Activated T-helper 2 cell treated with anti-CD3 and anti-CD28 coated beads, Interferon-gamma antibody, Interleukin-2, Interleukin-4, amounts not matched to agents 10 μg/mL and 5 μg/mL and 100 μg/mL, durations not matched to agents 14 hours and 24 hours and 36 hours (primary cell): Measurements from ENCODE around the gene ATAD3A. TPM values are rescaled to one million over a fixed set of nuclear protein-coding genes. Genes with fewer than 3 reads are reported as not detected.
"Not testable (repeated sequence)": the region's sequence is repeated elsewhere in the genome, so short reads cannot be mapped to it uniquely, and the experiment has no call there.

ENCODE experiments used
- DNase-seq: peaks from one replicate; pipeline ENCODE4 v3.0.0; 2021; ENCODE audit warnings: low spot score
- H3K27ac Mint-ChIP-seq: one replicate; pipeline ENCODE4 v1.8.0; 2021; ENCODE audit warnings: mixed read lengths
- H3K27me3 Mint-ChIP-seq: one replicate; pipeline ENCODE4 v1.8.0; 2021; ENCODE audit warnings: low read depth, mixed read lengths
- H3K36me3 Mint-ChIP-seq: one replicate; pipeline ENCODE4 v1.8.0; 2021; ENCODE audit warnings: low read depth, mixed read lengths
- H3K4me1 Mint-ChIP-seq: one replicate; pipeline ENCODE4 v1.8.0; 2021; ENCODE audit warnings: low read depth, mixed read lengths
- H3K4me3 Mint-ChIP-seq: one replicate; pipeline ENCODE4 v1.8.0; 2021; ENCODE audit warnings: low read depth, mild to moderate bottlenecking, moderate library complexity, mixed read lengths
- H3K9me3 Mint-ChIP-seq: one replicate; pipeline ENCODE4 v1.8.0; 2021; ENCODE audit warnings: mixed read lengths
- intact Hi-C: fragments of 100-400 bp; cut with micrococcal nuclease; formaldehyde crosslinking; loops from one replicate; pipeline ENCODE4 v1.15.1; 2023
- total RNA-seq: library from RNA; stranded (reverse); gene quantifications from 2 replicates; pipeline ENCODE4 v1.2.3, GENCODE V29; 2022

Gene ATAD3A
- total RNA-seq, 1 donor from 2014 or later = 78.5 TPM

DNA sequence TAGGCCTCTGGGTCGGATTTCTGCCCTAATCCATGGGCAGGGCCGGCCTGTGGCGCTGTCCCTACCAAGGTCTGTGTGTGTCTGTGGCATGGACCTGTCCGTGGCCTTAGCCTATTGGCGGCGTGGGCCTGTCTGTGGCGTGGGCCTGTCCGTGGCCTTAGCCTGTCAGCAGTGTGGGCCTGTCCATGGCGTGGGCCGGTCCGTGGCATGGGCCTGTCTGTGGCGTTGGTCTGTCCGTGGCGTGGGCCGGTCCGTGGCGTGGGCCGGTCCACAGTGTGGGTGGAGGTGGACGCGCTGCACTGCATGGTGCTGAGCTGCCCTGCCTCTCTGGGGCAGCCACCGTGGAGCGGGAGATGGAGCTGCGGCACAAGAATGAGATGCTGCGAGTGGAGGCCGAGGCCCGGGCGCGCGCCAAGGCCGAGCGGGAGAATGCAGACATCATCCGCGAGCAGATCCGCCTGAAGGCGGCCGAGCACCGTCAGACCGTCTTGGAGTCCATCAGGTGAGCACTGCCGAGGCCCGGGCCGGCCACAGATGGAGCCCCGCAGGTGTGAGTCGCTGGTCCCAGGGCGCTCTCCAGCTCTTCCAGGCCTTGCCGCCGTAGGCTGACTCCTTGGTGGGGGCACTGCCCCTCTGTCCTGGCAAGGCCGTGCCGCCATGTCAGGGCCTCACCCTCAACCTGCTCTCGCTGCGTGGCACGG, 8.0 kb downstream of the ATAD3A start:
- H3K4me3 Mint-ChIP-seq, H3K27ac Mint-ChIP-seq, H3K27me3 Mint-ChIP-seq, H3K4me1 Mint-ChIP-seq, H3K9me3 Mint-ChIP-seq, DNase-seq, intact Hi-C loops: not testable (repeated sequence)
- peaks cover 21% of the 10 kb centered on the region for H3K36me3 Mint-ChIP-seq

DNA sequence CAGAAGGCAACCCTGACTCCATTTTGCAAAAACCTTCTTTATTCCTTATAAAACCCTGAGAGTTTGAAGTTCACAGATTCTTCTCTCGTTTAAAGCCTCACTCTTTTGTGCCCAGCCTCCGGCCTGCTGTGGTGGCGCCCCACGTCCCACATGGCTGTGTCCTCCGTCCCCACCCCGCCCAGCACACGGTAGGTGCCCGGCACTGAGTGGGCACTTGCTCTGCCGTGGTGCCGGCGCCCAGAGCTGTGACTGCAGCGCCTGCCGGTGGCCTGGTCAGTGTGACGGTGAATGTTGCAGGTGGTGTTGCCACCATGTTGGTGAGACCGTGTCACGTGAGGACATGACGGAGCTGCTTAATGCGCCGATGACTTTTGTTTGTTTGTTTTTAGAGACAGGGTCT, 9.4 kb downstream of the ATAD3A start:
- intact Hi-C loops = no loop called here
- Mint-ChIP-seq H3K36me3 (peaks cover 24% of the 10 kb centered on the region), H3K27ac (no peak overlapping the region), H3K4me3 (no peak overlapping the region), H3K4me1 (no peaks in the 10 kb centered on the region), H3K9me3 (no peaks in the 10 kb centered on the region), H3K27me3 (no peaks in the 10 kb centered on the region)
- no peak for DNase-seq

DNA sequence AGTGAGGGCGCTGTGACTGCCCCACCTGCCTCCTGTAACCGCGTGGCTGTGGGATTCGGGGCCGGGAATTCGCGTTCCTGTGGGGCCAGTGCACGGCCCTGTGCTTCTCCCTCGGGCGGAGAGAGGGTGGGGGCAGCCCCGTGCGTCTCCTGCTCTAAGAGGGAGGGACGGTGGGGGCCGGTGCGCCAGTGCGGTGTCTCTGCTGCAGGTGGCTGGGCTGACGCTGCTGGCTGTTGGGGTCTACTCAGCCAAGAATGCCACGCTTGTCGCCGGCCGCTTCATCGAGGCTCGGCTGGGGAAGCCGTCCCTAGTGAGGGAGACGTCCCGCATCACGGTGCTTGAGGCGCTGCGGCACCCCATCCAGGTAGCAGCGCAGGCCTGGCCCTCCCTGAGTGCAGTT, 10.6 kb downstream of the ATAD3A start:
- intact Hi-C loops, DNase-seq: not testable (repeated sequence)
- peaks cover 30% of the 10 kb centered on the region for H3K36me3 Mint-ChIP-seq

DNA sequence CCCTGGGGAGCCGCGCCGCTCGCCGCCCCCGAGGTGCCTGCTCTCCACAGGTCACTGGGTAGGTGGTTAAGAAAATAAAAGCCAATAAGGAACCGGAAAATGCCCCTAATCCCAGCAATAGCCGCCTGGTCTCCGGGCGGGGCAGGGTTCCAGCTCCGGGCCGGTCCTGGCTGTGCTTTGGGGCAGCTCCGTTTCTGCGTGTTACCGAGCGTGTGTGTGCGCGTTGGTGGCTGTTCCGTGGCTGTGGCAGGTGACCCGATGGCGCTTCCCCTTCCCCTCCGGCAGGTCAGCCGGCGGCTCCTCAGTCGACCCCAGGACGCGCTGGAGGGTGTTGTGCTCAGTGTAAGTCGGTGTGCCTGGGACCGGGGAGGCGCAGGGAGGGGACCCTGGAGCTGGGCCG, 11.3 kb downstream of the ATAD3A start:
- peaks cover 28% of the 10 kb centered on the region for H3K36me3 Mint-ChIP-seq
- DNase-seq, H3K4me1 Mint-ChIP-seq, H3K27ac Mint-ChIP-seq, H3K4me3 Mint-ChIP-seq, H3K27me3 Mint-ChIP-seq, H3K9me3 Mint-ChIP-seq, intact Hi-C loops: not testable (repeated sequence)

More for the DNA sequence above, 10.6 kb downstream of the ATAD3A start:
- H3K4me1 Mint-ChIP-seq, H3K27me3 Mint-ChIP-seq, H3K9me3 Mint-ChIP-seq, H3K27ac Mint-ChIP-seq, H3K4me3 Mint-ChIP-seq: not testable (repeated sequence)

DNA sequence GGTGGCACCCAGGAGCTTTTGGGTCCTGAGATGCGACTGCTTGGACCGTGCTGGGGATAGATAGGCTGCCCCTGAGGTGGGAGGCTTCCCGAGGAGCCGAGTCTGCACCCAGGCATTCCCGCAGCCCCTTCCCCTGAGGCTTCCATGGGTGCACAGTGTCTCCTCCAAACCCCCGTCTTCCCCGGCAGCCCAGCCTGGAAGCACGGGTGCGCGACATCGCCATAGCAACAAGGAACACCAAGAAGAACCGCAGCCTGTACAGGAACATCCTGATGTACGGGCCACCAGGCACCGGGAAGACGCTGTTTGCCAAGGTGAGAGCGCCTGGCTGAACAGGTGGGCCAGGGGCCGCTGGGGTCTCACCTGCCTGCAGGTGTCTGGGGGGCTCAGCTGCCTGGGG, 11.7 kb downstream of the ATAD3A start:
- H3K27ac Mint-ChIP-seq, H3K27me3 Mint-ChIP-seq, DNase-seq, H3K4me3 Mint-ChIP-seq, H3K4me1 Mint-ChIP-seq, intact Hi-C loops, H3K9me3 Mint-ChIP-seq: not testable (repeated sequence)
- H3K36me3 Mint-ChIP-seq = peaks cover 26% of the 10 kb centered on the region

DNA sequence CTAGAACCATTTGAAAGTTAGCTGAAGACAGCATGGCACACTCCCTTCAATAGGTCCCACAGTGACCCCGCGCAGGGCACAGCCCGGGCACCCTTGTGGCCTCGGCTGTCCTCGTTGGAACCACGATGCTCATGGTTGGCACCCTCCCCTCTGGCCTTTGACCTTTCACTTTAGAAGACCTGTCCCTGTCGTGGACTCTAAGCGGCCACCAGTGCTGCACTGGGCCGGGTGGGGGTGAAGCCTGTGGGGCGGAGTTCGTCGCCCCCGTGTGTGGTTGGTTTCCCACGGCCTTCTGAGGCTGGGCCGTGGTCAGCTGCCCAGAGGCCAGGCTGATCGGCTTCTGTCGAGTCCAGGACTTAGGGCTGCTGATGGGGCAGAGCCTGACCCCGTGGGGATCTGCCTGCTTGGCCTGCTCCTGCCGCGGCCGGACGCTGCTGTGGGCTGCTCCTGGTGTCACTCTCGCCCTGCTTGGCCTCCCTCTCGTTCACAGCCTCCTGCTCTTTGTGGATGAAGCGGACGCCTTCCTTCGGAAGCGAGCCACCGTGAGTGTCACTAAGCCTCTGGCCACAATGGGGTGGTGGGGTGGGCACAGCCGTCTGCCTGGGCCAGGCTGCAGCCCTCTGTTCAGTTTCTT, 12.9 kb downstream of the ATAD3A start:
- H3K27ac Mint-ChIP-seq, H3K4me1 Mint-ChIP-seq, intact Hi-C loops, DNase-seq, H3K4me3 Mint-ChIP-seq, H3K27me3 Mint-ChIP-seq, H3K9me3 Mint-ChIP-seq: not testable (repeated sequence)
- H3K36me3 Mint-ChIP-seq = peaks cover 34% of the 10 kb centered on the region

DNA sequence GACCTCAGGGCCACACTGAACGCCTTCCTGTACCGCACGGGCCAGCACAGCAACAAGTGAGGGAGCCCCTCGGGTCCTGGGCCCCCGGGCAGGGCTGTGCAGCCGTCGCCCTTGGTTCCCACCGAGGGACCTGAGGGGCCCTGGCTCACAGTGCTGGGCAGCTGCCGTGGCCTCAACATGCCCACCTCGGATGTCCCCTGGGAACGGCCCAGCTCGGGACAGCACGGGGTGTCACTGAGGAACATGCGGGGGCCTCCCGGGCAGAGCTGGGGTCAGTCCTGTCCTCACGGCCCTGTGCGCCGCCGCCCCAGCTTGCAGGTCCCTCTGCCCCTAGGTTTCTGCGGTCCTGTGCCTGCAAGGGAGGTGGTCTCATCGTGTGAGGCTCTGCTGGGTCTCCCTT, 14.5 kb downstream of the ATAD3A start:
- H3K27ac Mint-ChIP-seq, DNase-seq, H3K4me3 Mint-ChIP-seq, intact Hi-C loops, H3K9me3 Mint-ChIP-seq, H3K27me3 Mint-ChIP-seq, H3K4me1 Mint-ChIP-seq: not testable (repeated sequence)
- peaks cover 47% of the 10 kb centered on the region for H3K36me3 Mint-ChIP-seq

DNA sequence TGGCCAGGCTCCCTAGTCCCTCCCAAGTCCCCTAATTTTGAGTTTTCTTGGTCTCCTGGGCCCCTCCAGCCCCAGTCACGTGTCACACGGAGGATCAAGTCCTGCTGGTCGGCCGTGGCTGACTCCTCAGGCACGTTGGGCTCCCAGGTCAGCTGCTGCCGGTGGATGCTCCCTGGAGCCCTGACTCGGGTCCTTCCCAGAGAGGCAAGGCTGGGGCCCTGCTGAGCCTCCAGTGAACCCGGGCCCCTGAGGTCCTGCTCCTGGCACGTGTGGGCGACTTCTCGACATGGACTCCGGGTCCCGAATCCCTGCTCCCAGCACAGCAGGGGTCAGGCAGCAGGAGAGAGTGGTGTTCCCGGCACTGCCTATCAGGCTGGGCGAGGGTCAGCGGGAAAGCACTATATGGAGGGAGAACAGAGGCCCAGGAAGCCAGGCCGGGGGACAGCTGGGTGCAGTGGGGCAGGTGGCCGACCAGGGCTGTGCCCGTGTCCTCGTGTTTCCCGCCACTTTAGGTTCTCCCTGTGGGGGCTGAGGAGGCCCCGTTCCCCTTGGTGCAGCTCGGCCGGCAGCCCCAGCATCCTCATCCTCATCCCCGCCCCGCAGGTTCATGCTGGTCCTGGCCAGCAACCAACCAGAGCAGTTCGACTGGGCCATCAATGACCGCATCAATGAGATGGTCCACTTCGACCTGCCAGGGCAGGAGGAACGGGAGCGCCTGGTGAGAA, 15.3 kb downstream of the ATAD3A start:
- no peak for DNase-seq
- Mint-ChIP-seq H3K4me1 (no peaks in the 10 kb centered on the region), H3K36me3 (peaks cover 52% of the 10 kb centered on the region), H3K27ac (no peak overlapping the region), H3K4me3 (no peak overlapping the region), H3K9me3 (peaks cover 6% of the 10 kb centered on the region), H3K27me3 (no peaks in the 10 kb centered on the region)
- intact Hi-C loops = no loop called here

DNA sequence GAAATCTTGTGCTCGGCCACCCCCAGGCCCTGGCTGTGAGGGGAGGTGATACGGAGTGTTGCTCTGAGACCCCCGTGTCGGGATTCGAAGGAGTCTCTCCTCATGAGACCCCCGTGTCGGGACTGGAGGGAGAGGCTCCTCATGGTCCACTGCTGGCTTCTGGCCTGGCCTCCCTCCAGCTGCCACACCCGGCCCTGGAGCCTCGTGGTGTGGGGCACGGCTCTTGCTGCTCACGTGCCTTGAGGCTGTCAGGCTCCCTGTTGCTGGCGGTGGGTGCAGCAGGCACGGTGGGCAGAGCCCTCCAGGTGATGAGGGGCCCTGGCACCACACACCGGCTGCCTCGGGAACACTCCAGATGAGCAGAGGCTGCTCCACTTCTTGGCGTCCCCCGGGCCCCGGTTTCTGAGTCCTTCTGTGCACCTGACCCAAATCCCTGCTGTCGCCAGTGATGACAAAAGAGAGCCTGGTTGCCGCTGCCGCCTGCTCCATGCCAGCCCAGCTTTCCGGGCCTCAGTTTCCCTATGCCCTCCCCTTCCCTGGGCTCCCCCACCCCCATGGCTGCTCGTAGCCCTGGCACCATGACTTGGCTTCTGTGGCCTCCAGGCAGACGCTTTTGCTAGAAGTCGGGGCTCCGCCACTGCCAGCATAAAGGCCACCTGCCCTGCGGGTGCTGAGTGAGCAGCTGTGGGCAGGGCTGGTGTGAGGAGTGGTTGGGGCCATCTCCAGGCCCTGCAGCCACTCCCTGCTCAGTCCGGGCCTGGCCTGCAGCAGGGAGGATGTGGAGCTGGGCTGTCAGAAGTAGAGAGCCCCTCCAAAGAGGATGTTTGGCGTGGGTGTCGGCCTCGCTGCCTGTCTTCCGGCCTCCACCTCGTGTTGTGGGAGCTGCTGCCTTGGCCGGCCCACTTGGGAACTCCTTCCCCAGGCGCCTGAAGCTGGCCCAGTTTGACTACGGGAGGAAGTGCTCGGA, 16.6 kb downstream of the ATAD3A start:
- H3K4me1 Mint-ChIP-seq = no peaks in the 10 kb centered on the region
- peaks cover 55% of the 10 kb centered on the region for H3K36me3 Mint-ChIP-seq
- no peak overlapping the region for H3K4me3 Mint-ChIP-seq
- intact Hi-C loops = no loop called here
- H3K9me3 Mint-ChIP-seq = peaks cover 6% of the 10 kb centered on the region
- no peak overlapping the region for H3K27ac Mint-ChIP-seq
- H3K27me3 Mint-ChIP-seq = no peaks in the 10 kb centered on the region
- no peak for DNase-seq

DNA sequence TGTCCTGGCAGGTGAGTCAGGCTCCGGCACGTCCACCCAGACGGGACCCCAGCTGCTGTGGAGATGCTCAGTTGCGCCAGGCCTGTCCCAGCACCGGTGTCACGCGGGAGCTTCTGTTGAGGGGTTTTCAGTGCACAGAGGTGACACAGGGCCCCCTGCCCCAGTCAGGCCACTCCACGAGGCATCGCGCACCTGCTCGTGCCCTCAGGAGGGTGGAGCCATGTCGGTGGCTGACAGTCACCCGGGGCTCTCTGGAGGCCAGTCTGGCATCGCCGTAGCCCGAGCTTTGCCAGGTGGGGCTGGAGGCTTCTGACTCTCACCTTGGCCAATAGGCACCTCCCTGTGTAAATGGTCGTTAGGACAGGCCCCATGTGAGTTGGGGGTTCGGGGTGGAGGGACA, 17.4 kb downstream of the ATAD3A start:
- intact Hi-C loops = no loop called here
- Mint-ChIP-seq H3K9me3 (peaks cover 6% of the 10 kb centered on the region), H3K27ac (no peak overlapping the region), H3K4me1 (no peaks in the 10 kb centered on the region), H3K27me3 (no peaks in the 10 kb centered on the region), H3K36me3 (peaks cover 55% of the 10 kb centered on the region), H3K4me3 (no peak overlapping the region)
- DNase-seq = no peak

DNA sequence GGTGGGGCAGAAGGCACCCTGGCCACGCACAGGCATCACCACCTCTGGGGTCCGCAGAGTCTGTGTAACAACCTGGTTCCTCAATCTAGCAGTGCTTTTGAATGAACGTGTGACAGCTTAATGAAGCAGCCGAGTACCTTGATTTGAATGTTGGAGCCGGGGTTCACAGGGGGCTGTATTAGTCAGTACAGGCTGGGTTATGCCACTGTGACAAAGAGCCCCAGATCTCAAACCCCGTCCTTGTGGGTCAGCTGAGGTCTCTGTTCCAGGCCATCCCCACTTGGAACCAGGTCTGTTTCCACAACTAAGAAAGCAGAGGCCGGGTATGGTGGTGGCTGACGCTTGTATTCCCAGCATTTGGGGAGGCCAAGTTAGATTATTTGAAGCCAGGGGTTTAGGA, 18.0 kb downstream of the ATAD3A start:
- H3K4me3 Mint-ChIP-seq = no peak overlapping the region
- intact Hi-C loops = no loop called here
- H3K4me1 Mint-ChIP-seq = no peaks in the 10 kb centered on the region
- DNase-seq = no peak
- peaks cover 53% of the 10 kb centered on the region for H3K36me3 Mint-ChIP-seq
- no peak overlapping the region for H3K27ac Mint-ChIP-seq
- no peaks in the 10 kb centered on the region for H3K27me3 Mint-ChIP-seq
- H3K9me3 Mint-ChIP-seq = peaks cover 6% of the 10 kb centered on the region

DNA sequence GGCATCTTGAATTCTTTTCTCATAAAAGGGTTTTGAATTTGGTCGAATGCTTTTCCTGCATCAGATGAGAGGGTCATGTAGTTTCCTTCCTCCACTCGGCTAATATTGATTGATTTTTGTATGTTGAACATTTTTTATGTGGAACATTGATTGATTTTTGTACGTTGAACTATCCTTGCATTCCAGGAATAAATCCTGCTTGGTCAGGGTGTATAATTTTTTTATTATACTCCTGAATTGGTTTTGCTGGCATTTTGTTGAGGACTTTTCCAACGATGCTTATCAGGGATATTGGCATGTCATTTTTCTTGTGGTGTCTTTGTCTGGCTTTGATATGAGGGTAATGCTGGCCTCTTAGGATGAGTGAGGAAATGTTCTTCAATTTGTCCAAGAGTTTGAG, 20.0 kb downstream of the ATAD3A start:
- no peak for DNase-seq
- Mint-ChIP-seq H3K9me3 (peaks cover 6% of the 10 kb centered on the region), H3K36me3 (peaks cover 44% of the 10 kb centered on the region), H3K4me3 (no peak overlapping the region), H3K27me3 (no peaks in the 10 kb centered on the region), H3K4me1 (no peaks in the 10 kb centered on the region), H3K27ac (no peak overlapping the region)
- intact Hi-C loops = no loop called here
